GM23338 (cell line): ENCODE data around the gene GPC2. TPM values are rescaled to one million over a fixed set of nuclear protein-coding genes. Genes with fewer than 3 reads are reported as not detected.

ENCODE experiments used
- ATAC-seq: fragments of 200-7000 bp; cut with Tn5 transposase; 3 replicates; pipeline ENCODE4 v1.9.1; 2020
- DNase-seq: peaks from one replicate; pipeline ENCODE4 v3.0.0-alpha.2; 2015; ENCODE audit warnings: low spot score
- H2AFZ ChIP-seq: fragments of 200-600 bp; sonication (generic); 2 replicates; pipeline ENCODE4 v1.8.0; 2016; ENCODE audit warnings: antibody characterized with exemption, mild to moderate bottlenecking, moderate library complexity
- H3F3A ChIP-seq: fragments of 200-600 bp; sonication (generic); replicated peaks from 2 replicates; pipeline ENCODE4 v1.8.0; 2017; ENCODE audit warnings: antibody characterized with exemption, mixed run types, low read depth
- H3K27ac ChIP-seq: fragments of 200-600 bp; sonication (generic); 2 replicates; pipeline ENCODE4 v1.6.1; 2016; ENCODE audit warnings: low read depth
- H3K27me3 ChIP-seq: fragments of 200-600 bp; sonication (generic); 2 replicates; pipeline ENCODE4 v1.8.0; 2016; ENCODE audit warnings: mild to moderate bottlenecking, mixed run types, moderate library complexity; ENCODE audit not compliant: insufficient read depth
- H3K36me3 ChIP-seq: fragments of 200-600 bp; sonication (generic); 2 replicates; pipeline ENCODE4 v1.8.0; 2016; ENCODE audit warnings: mild to moderate bottlenecking; ENCODE audit not compliant: insufficient read depth
- H3K4me1 ChIP-seq: fragments of 200-600 bp; sonication (generic); 2 replicates; pipeline ENCODE4 v1.8.0; 2016; ENCODE audit warnings: mild to moderate bottlenecking, moderate library complexity; ENCODE audit not compliant: insufficient read depth
- H3K4me2 ChIP-seq: fragments of 200-600 bp; sonication (generic); 2 replicates; pipeline ENCODE4 v1.7.1; 2017; ENCODE audit warnings: mixed run types
- H3K4me3 ChIP-seq: fragments of 200-600 bp; sonication (generic); 2 replicates; pipeline ENCODE4 v1.6.1; 2016; ENCODE audit warnings: mixed run types
- H3K79me2 ChIP-seq: fragments of 200-600 bp; sonication (generic); replicated peaks from 2 replicates; pipeline ENCODE4 v1.8.0; 2017; ENCODE audit warnings: mild to moderate bottlenecking; ENCODE audit not compliant: insufficient read depth
- H3K9me2 ChIP-seq: fragments of 200-600 bp; sonication (generic); 2 replicates; pipeline ENCODE4 v1.8.0; 2017; ENCODE audit not compliant: insufficient read depth
- H4K20me1 ChIP-seq: fragments of 200-600 bp; sonication (generic); replicated peaks from 2 replicates; pipeline ENCODE4 v1.8.0; 2017; ENCODE audit warnings: mild to moderate bottlenecking; ENCODE audit not compliant: insufficient read depth
- H3K27ac Mint-ChIP-seq: 2 replicates; pipeline ENCODE4 v1.8.0; 2020; ENCODE audit warnings: inconsistent platforms, mild to moderate bottlenecking, moderate library complexity, mixed read lengths
- H3K27me3 Mint-ChIP-seq: 3 replicates; pipeline ENCODE4 v1.8.0; 2022; ENCODE audit warnings: low read depth, mild to moderate bottlenecking, moderate library complexity, mixed read lengths, inconsistent platforms; ENCODE audit not compliant: insufficient read depth, poor library complexity
- H3K36me3 Mint-ChIP-seq: 3 replicates; pipeline ENCODE4 v1.8.0; 2021; ENCODE audit warnings: low read depth, mild to moderate bottlenecking, inconsistent platforms, moderate library complexity, mixed read lengths
- H3K4me1 Mint-ChIP-seq: 3 replicates; pipeline ENCODE4 v1.8.0; 2020; ENCODE audit warnings: mild to moderate bottlenecking, inconsistent platforms, mixed read lengths
- H3K4me3 Mint-ChIP-seq: 3 replicates; pipeline ENCODE4 v1.8.0; 2021; ENCODE audit warnings: moderate library complexity, mild to moderate bottlenecking, inconsistent platforms, mixed read lengths
- H3K9me3 Mint-ChIP-seq: 3 replicates; pipeline ENCODE4 v1.8.0; 2020; ENCODE audit warnings: moderate library complexity, mild to moderate bottlenecking, inconsistent platforms, mixed read lengths
- CREB1 ChIP-seq: fragments of 250-450 bp; sonication (Bioruptor Pico); IDR thresholded peaks from 2 replicates; pipeline ENCODE4 v1.5.0; 2020; ENCODE audit warnings: low read depth, mild to moderate bottlenecking, moderate library complexity
- CTCF ChIP-seq, 2 experiments: fragments of 200-600 bp in 1 of 2; sonication (generic) in 1 of 2; conservative IDR thresholded peaks; 2 replicates each; pipeline versions ENCODE4 v1.5.1 to v1.6.1; 2016 to 2017; ENCODE audit warnings: antibody characterized with exemption in 2 of 2, low read depth in 2 of 2, mild to moderate bottlenecking in 2 of 2, moderate library complexity in 1 of 2
- NANOG ChIP-seq: IDR thresholded peaks from 2 replicates; pipeline ENCODE4 v1.6.1; 2016; ENCODE audit warnings: antibody characterized with exemption, borderline replicate concordance
- REST ChIP-seq: IDR thresholded peaks from one replicate; pipeline ENCODE4 v1.6.1; 2018; ENCODE audit warnings: antibody characterized with exemption; ENCODE audit not compliant: unreplicated experiment
- STAT1 ChIP-seq: IDR thresholded peaks from one replicate; pipeline ENCODE4 v1.6.1; 2016; ENCODE audit warnings: antibody characterized with exemption; ENCODE audit not compliant: unreplicated experiment
- ZNF331 ChIP-seq: fragments of 250-450 bp; sonication (Bioruptor Pico); IDR thresholded peaks from 2 replicates; pipeline ENCODE4 v1.5.0; 2020; ENCODE audit warnings: low read depth, mild to moderate bottlenecking, moderate library complexity
- ZNF462 ChIP-seq: fragments of 250-450 bp; sonication (Bioruptor Pico); IDR thresholded peaks from 2 replicates; pipeline ENCODE4 v1.5.0; 2020; ENCODE audit warnings: mild to moderate bottlenecking, moderate library complexity
- polyA plus RNA-seq: library from polyadenylated mRNA; unstranded; fragments of >200 nt; fragmentation: Nextera tagmentation; extraction: Ambion mirVana; gene quantifications from 2 replicates; pipeline ENCODE4 v1.2.1, GENCODE V29; 2016
- total RNA-seq: library from RNA; depleted of rRNA; stranded (reverse); fragments of >200 nt; shearing (Covaris generic); gene quantifications from 2 replicates; pipeline ENCODE4 v1.2.3, GENCODE V29; 2014
- TF ChIP-seq, protein P1 (sequence below): IDR thresholded peaks from 2 replicates; pipeline ENCODE4 v1.6.1; 2016; ENCODE audit warnings: antibody characterized with exemption

The GPC2 gene
- total and polyA plus RNA-seq, 2 experiments from 2014 or later = 10.7 to 48.8 TPM

GRCh38 chr7:100195222-100195621 lies 18.0 kb upstream of the GPC2 start (continued):
- TF ChIP-seq ZNF462 (CRISPR knock-in tag) (no peak), ZNF331 (no peak), REST (no peak)

DNA sequence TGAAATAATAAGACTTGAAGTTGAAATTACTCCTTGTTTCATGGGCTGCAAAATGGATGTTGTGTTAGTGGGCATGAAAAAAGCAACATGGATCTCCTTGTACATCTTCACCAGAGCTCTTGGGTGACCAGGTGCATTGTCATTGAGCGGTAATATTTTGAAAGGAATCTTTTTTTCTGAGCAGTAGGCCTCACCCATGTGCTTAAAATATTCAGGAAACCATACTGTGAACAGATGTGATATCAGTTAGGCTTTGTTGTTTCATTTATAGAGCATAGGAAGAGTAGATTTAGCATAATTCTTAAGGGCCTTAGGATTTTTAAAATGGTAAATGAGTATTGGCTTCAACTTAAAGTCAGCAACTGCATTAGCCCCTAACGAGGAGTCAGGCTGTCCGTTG lies 15.8 kb upstream of the GPC2 start:
- H3K27ac Mint-ChIP-seq = no peak overlapping the region
- Histone ChIP-seq H3K27ac (no peak overlapping the region), H3K4me2 (no peak overlapping the region), H2AFZ (no peak overlapping the region), H3K36me3 (no peaks in the 10 kb centered on the region), H3K4me3 (no peak overlapping the region), H3K79me2 (no peaks in the 10 kb centered on the region), H3F3A (no peaks in the 10 kb centered on the region), H4K20me1 (no peaks in the 10 kb centered on the region), H3K9me2 (no peaks in the 10 kb centered on the region), H3K27me3 (no peaks in the 10 kb centered on the region), H3K4me1 (no peaks in the 10 kb centered on the region)
- H3K36me3 Mint-ChIP-seq = no peaks in the 10 kb centered on the region
- ATAC-seq = no peak
- DNase-seq = no peak
- peaks cover 2% of the 10 kb centered on the region for H3K27me3 Mint-ChIP-seq
- no peaks in the 10 kb centered on the region; the same call in 2 of the 3 replicates for H3K9me3 Mint-ChIP-seq
- peaks cover 10% of the 10 kb centered on the region for H3K4me1 Mint-ChIP-seq
- H3K4me3 Mint-ChIP-seq = no peak overlapping the region
- TF ChIP-seq STAT1 = no peak
- TF ChIP-seq, protein P1, sequence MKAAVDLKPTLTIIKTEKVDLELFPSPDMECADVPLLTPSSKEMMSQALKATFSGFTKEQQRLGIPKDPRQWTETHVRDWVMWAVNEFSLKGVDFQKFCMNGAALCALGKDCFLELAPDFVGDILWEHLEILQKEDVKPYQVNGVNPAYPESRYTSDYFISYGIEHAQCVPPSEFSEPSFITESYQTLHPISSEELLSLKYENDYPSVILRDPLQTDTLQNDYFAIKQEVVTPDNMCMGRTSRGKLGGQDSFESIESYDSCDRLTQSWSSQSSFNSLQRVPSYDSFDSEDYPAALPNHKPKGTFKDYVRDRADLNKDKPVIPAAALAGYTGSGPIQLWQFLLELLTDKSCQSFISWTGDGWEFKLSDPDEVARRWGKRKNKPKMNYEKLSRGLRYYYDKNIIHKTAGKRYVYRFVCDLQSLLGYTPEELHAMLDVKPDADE = no peak
- no peak for TF ChIP-seq CTCF (conservative IDR thresholded peaks at IDR 0.05; ENCODE audit: low read depth in 2 of 2)
- no peak for TF ChIP-seq REST
- no peak for TF ChIP-seq NANOG
- TF ChIP-seq ZNF331 = no peak
- no peak for TF ChIP-seq CREB1 (CRISPR knock-in tag)
